NCI-H2196 (cell line): Measurements from ENCODE around the gene PLK3.
"Not testable (repeated sequence)": the region's sequence is repeated elsewhere in the genome, so short reads cannot be mapped to it uniquely, and the experiment has no call there.

Experiments used
- DNase-seq: peaks from one replicate; lab custom pipeline; 2025; ENCODE audit not compliant: unreplicated experiment; lab: John Stamatoyannopoulos, UW

The PLK3 gene

GRCh38 chr1:44808063-44808937 is 8.1 kb downstream of the PLK3 start, which contains the start of gene BTBD19:
BTBD19 (plus strand) TSS chr1:44808523; CDS start chr1:44808821, 298 bp downstream.
- DNase-seq: peak; percentile 43

GRCh38 chr1:44808938-44809917 is 9.1 kb downstream of the PLK3 start:
- no peak for DNase-seq

DNA sequence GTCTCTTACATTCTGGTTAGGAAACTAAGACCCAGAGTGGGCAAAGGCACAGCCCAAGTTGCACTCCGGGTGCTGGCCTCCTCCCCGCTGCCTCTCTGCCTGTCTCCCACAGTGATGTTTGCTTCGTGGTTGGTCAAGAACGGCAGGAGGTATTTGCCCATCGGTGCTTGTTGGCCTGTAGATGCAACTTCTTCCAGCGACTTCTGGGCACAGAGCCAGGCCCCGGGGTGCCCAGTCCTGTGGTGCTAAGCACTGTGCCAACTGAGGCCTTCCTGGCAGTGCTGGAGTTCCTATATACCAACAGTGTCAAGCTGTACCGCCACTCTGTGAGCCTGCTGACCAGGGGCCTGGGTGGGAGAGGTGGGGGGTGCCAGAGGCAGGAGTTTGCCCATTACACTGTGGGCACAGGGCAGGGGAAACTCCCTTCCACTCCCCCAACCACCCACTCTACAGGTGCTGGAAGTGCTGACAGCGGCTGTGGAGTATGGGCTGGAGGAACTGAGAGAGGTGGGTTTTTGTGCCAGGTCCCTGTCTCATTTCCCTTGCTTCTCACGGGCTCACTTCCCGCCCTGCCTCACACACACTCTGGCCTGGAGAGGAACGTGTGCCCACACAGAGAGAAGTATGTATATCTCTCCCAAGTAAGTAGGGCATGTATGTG is 10.1 kb downstream of the PLK3 start:
- peak; percentile 63 for DNase-seq

DNA sequence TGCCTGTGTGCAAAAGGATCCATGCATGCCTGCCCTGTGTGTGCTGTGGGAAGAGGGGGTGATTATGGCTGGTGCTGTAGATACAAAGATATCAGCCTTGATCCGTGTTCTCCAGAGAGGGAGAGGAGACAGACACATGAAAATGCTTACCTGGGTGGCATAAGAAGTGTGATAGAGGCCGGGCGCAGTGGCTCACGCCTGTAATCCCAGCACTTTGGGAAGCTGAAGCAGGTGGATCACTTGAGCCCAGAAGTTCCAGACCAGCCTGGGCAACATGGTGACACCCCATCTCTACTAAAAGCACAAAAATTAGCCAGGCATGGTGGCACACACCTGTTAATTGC is 10.6 kb downstream of the PLK3 start:
- not testable (repeated sequence) for DNase-seq

GRCh38 chr1:44811234-44811633 is 11.1 kb downstream of the PLK3 start:
- DNase-seq: no peak

GRCh38 chr1:44812822-44813543 is 12.8 kb downstream of the PLK3 start:
- DNase-seq: no peak

DNA sequence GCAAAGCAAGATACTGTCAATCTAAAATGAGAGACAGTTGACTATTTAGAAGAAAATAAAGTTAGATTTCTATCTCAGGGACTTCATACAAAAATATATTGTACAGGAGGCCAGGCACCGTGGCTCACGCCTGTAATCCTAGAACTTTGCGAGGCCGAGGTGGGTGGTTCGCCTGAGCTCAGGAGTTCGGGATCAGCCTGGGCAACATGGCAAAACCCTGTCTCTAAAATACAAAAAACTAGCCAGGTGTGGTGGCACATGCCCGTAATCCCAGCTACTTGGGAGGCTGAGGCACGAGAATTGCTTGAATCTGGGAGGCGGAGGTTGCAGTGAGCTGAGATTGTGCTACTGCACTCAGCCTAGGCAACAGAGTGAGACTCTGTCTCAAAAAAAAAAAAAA is 15.7 kb downstream of the PLK3 start:
- DNase-seq: not testable (repeated sequence)

GRCh38 chr1:44817307-44817706 is 17.1 kb downstream of the PLK3 start:
- no peak for DNase-seq

- DNase-seq: no peak
Observed at GRCh38 chr1:44817771-44818495, 17.8 kb downstream of the PLK3 start.

- DNase-seq: no peak
Observed at GRCh38 chr1:44819196-44819607, 19.0 kb downstream of the PLK3 start.

- no peak for DNase-seq
Observed at GRCh38 chr1:44819608-44820327, 19.6 kb downstream of the PLK3 start.

DNA sequence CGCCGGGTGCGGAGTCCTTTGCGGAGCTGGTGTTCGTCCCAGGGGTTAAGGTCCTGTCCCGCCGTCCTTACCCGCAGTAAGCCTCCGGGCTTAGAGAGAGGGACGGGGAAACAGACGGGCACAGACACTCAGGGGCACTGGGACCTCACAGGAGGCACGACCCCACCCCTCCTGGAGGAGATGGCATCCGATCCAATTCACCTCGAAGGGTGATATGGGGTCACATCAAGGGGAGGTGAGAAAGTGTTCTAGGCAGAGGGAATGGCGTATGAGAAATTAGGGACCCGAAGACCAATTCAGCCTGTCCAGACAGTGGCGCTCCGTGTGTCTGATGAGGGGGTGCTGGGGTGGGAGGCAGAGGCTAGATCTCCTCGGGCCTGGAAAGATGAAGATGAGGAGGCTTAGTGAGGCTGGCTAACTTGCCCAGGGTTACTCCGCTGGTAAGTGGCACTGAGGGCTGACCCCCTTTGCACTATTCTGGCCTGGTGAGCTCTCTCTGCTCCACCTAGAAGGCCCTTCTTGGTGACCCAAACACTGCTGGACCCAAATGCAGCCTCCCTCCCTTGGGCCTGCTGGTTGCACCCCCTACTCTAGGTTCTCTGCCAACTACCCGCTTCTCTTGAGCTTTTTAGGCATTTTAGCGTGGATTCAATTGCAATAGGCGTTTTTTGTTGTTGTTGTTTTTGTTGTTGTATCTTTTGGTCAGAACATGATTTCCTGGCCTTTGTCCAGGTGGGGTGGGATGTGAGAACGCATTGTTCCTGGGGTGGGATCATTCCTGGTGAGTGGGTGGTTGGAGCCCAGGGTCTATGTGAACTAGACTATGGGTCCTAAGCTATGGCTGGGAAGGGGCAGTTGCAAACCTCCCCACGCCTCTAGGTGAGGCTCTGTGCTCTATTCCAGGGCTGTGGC is 20.4 kb downstream of the PLK3 start:
- DNase-seq: no peak

DNA sequence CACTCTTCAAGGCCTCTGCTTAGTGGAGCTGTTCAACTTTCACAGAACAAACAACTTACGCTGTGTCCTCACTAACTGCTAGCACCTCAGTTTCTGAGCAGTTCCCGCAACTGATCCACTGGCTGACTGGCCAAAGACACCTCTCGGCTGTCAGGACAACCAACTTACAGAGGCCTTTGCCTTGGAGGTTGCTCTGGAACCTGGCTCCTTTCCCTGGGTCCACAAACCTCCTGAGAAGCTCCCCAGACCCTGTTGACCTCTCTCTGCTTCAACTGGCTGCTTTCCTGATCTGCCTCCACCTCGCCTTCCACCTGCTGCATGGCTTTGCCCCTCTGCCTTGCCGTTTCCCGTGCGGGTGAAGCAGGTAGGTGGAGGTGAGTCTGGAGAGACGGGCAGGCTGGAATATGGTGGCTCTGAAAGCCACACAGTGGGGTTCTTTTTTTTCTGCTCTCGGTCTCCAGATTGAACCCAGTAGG is 21.1 kb downstream of the PLK3 start:
- DNase-seq: no peak

- no peak for DNase-seq
Observed at GRCh38 chr1:44822131-44822701, 22.0 kb downstream of the PLK3 start.

DNA sequence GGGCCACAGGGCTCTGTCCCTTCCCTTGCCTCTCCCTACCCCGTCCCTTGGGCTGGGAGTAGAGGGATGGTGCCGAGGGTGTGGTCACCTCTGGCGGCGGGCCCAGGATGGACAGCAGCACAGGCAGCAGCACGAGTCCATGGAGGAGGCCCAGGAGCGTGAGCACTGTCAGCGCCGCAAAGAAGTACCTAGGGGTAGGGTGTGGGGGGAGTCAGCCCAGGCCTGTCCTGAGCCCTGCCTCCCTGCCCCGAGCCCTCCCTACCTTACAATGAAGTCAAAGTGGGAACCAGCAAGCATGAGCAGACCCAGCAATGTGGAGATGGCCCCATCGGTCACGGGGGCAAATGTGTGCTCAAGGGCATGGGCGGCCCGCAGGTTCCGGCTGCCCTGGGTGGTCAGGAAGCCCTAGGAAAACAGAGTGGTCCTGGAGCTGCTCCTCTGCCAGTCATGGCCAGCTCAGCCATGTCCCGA is 22.8 kb downstream of the PLK3 start:
- no peak for DNase-seq

DNA sequence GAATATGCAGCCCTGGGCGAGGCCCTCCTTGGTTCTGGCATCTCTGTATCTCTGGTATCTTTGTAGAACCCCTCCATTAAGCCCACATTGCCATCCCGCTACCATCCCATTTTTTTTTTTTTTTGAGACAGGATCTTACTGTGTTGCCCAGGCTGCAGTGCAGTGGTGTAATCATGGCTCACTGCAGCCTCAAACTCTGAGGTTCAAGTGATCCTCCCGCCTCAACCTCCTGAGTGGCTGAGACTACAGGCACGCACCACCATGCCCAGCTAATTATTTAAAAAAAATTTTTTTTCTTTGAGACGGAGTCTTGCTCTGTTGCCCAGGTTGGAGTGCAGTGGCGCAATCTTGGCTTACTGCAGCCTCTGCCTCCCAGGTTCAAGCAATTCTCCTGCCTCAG is 24.2 kb downstream of the PLK3 start:
- DNase-seq: not testable (repeated sequence)

DNA sequence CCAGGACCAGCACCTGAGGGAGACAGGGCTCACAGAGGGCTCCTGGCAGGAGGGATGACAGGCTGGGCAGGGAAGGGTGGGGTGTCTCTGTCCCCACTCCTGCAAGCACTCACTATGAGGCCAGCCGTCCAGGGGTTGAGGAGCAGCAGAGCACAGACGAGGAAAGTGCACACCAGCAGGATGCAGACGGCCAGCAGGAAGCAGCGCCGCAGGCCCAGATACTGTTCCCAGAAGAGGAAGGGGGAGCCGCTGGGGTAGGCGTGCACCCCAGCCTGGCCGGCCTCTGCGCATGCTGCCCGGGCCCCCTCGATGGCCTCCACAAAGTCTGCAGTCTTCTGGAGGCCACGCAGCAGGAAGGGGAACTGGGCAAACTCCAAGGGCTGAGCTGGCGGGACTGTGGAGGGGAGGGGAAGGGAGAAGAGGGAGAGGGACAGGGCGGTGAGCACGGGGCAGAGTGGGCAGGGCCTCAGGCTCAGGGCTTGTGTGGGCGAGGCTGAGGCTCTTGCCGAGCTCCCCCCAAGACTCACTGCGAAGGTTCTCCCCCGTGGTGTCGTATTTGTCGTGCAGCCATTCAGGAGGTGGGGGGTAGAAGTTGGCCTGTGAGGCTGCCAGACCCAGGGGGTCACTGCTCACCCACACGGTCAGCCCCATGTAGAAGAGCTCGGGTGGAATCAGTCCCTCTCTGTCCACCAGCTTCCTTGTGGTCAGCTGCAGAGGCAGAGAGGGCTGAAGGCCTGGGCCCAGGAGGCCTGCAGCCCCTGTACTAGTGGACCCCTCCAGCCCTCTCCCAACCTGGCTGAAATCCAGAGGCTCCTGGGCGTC is 26.4 kb downstream of the PLK3 start:
- no peak for DNase-seq
